ENCODE data around the gene SKAP2.

The SKAP2 gene

GRCh38 chr7:26653430-26654399 lies 210.7 kb downstream of the SKAP2 start (continued):
- TF ChIP-seq ZBTB44 (tag by site-specific recombination; IDR thresholded peaks at IDR 0.05), result 0 out of 2 replicates have a peak, but pooled peaks have one; percentile 65
- peak; percentile 90 for TF ChIP-seq SCRT1 (tag by site-specific recombination; IDR thresholded peaks at IDR 0.05; ENCODE audit: borderline replicate concordance)
- TF ChIP-seq ZNF629 (tag by site-specific recombination; IDR thresholded peaks at IDR 0.05), result 0 out of 2 replicates have a peak, but pooled peaks have one; percentile 28
- TF ChIP-seq SCRT2 (tag by site-specific recombination; IDR thresholded peaks at IDR 0.05), result peak; percentile 98
- peak; percentile 37 for TF ChIP-seq FEZF1 (tag by site-specific recombination; IDR thresholded peaks at IDR 0.05)
- TF ChIP-seq ZNF202 (tag by site-specific recombination; IDR thresholded peaks at IDR 0.05; ENCODE audit: borderline replicate concordance), result no peak
- 0 out of 2 replicates have a peak, but pooled peaks have one; percentile 24 for TF ChIP-seq ZNF518A (tag by site-specific recombination; conservative IDR thresholded peaks at IDR 0.05; ENCODE audit: low read depth)

- CTCF ChIA-PET, result interaction anchor here (0.6 to 1.1 kb wide), 3 partner anchors 148 to 283 kb away, joined by 3 read pairs; no protein-coding TSS in a partner anchor
- Histone ChIP-seq H3K36me3 (ENCODE audit: control insufficient read depth in 2 of 2, insufficient read depth in 1 of 2, low read length in 2 of 2) (no peaks in the 10 kb centered on the region), H3K4me1 (ENCODE audit: control insufficient read depth, insufficient read depth, low read length) (peaks cover 49% of the 10 kb centered on the region), H3K9me3 (ENCODE audit: control insufficient read depth, insufficient read depth, low read depth, low read length) (no peaks in the 10 kb centered on the region), H3K4me3 (ENCODE audit: low read depth, low read length) (no peak overlapping the region), H3K27ac (ENCODE audit: extremely low read depth, low read depth, low read length) (0 out of 2 replicates have a peak overlapping the region, but pooled peaks have one; percentile 49)
- POLR2A ChIA-PET, result no interaction called here
- TF ChIP-seq ZNF214 (tag by site-specific recombination; IDR thresholded peaks at IDR 0.05; ENCODE audit: borderline replicate concordance), result no peak
- no peak for TF ChIP-seq ZNF292 (tag by site-specific recombination; IDR thresholded peaks at IDR 0.05; ENCODE audit: borderline replicate concordance, low read depth)
- TF ChIP-seq ZNF560 (tag by site-specific recombination; IDR thresholded peaks at IDR 0.05; ENCODE audit: borderline replicate concordance), result no peak
- no peak for TF ChIP-seq OSR2 (tag by site-specific recombination; IDR thresholded peaks at IDR 0.05)
Measured at GRCh38 chr7:26652401-26653100, 211.8 kb downstream of the SKAP2 start.

GRCh38 chr7:26650103-26650502 lies 214.3 kb downstream of the SKAP2 start:
- Histone ChIP-seq H3K4me1 (ENCODE audit: control insufficient read depth, insufficient read depth, low read length) (peaks cover 29% of the 10 kb centered on the region), H3K36me3 (ENCODE audit: control insufficient read depth in 2 of 2, insufficient read depth in 1 of 2, low read length in 2 of 2) (no peaks in the 10 kb centered on the region), H3K4me3 (ENCODE audit: low read depth, low read length) (no peak overlapping the region), H3K9me3 (ENCODE audit: control insufficient read depth, insufficient read depth, low read depth, low read length) (no peaks in the 10 kb centered on the region), H3K27ac (ENCODE audit: extremely low read depth, low read depth, low read length) (no peak overlapping the region)
- CTCF ChIA-PET, result interaction anchor here (0.8 kb wide), 1 partner anchor 592 kb away, joined by 3 read pairs; no protein-coding TSS in a partner anchor
- TF ChIP-seq ZNF19 (tag by site-specific recombination; IDR thresholded peaks at IDR 0.05; ENCODE audit: low read depth), result no peak
- POLR2A ChIA-PET, result no interaction called here
